ENCODE data around the gene TRIM74.
"Not testable (repeated sequence)": the region's sequence is repeated elsewhere in the genome, so short reads cannot be mapped to it uniquely, and the experiment has no call there.

Gene TRIM74

GRCh38 chr7:72968980-72969516 lies at the start of gene TRIM74:
Gene TRIM74 (minus strand): TSS chr7:72969466. CDS start chr7:72966157, 3,309 bp downstream.
- peak; percentile 38 for DNase-seq

DNA sequence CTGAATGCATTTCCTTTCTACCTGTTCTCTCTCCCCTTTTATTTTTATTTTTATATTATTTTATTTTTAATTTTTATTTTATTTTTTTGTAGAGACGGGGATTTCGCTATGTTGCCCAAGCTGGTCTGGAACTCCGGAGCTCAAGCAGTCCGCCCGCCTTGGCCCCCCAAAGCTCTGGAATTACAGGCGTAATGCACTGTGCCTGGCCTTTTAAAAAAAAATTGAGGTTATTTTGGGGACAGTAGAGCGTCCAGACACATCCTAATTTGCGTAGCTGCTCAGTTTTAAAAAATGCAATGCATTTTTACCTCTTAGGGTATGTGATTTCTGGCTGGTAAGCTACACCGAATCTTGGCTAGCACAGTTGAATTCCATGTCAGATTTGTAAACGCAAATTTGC lies 37.2 kb upstream of the TRIM74 start:
- peak; percentile 53 for DNase-seq

GRCh38 chr7:73005693-73006447 lies 36.6 kb upstream of the TRIM74 start:
- DNase-seq: peak; percentile 96

- DNase-seq: peak; percentile 90
Observed at GRCh38 chr7:73005356-73005692, 36.1 kb upstream of the TRIM74 start.

DNA sequence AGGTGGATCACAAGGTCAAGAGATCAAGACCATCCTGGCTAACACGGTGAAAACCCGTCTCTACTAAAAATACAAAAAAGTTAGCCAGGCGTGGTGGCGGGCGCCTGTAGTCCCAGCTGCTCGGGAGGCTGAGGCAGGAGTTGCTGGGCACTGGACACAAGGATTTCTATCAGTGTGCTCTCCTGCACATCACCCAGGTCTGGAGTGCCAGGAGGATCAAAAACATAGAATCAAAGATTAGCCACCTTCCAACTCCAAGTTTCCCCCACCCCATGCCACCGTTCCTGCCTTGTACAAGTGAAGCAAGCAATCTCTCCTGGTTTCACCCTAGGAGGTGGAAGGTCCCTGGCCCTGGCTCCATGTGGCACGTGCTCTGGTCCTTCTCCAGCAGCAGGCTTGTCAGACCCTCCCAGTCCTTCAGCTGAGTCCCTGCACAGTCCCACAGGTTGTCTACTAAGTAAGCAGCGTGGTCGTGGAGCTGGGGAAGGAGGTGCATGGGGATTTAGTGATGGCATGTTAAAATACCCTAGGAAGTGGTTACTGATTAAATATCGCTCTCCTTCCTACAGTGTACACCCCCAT lies 28.7 kb upstream of the TRIM74 start:
- not testable (repeated sequence) for DNase-seq

GRCh38 chr7:72997447-72997846 lies 28.2 kb upstream of the TRIM74 start:
- not testable (repeated sequence) for DNase-seq

DNA sequence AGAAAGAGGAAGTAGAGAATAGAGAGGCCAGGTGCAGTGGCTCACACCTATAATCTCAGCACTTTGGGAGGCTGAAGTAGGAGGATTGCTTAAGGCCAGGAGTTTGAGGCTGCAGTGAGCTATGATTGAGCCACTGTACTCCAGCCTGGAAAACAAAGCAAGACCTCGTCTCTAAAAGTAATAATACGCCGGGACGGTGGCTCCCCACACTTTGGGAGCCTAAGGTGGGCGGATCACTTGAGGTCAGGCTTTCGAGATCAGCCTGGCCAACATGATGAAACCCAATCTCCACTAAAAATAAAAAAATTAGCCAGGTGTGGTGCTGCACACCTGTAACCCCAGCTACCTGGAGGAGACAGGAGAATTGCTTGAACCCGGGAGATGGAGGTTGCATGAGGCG lies 26.2 kb upstream of the TRIM74 start:
- not testable (repeated sequence) for DNase-seq

DNA sequence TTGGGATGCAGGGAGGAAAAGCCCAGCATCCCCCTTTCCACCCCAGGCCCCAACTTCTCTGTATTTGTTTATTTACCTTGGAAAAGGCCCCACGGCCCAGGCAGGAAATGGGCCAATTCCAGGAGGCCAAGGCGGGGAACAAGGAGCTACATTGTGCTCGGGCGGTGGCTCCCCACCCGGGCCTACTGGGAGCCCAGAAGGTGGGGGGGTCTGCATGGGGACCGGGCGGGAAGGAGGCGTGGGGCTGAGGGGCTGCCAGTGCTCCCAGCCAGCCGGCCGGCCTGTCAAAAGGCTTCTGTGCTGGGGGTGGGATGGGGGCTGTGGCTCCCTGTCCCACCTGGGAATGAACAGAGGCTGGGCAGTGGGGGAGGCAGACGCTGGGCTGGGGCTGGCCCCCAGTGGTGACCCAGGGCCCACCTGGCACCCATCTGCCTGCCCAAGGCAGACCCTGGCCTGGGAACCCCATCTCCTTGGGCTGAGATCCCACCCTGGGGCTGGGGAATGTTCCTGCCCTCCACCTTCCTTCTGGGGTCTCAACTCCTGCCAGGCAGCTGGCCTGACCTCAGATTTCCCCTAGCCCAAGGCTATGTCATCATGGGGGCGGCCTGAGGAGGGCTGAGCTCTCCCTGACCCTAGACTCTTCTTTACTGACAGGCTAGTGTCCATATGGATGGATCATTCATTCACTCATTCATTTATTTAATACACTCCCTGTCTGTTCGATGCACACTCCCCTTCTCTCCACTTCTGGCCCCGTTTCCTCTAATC lies 21.1 kb upstream of the TRIM74 start:
- not testable (repeated sequence) for DNase-seq

- DNase-seq: not testable (repeated sequence)
Observed at GRCh38 chr7:72982084-72982483, 12.8 kb upstream of the TRIM74 start.

GRCh38 chr7:72980382-72980781 lies 11.1 kb upstream of the TRIM74 start:
- peak; percentile 34 for DNase-seq

- DNase-seq: not testable (repeated sequence)
Observed at GRCh38 chr7:72976434-72976833, 7.2 kb upstream of the TRIM74 start.

DNA sequence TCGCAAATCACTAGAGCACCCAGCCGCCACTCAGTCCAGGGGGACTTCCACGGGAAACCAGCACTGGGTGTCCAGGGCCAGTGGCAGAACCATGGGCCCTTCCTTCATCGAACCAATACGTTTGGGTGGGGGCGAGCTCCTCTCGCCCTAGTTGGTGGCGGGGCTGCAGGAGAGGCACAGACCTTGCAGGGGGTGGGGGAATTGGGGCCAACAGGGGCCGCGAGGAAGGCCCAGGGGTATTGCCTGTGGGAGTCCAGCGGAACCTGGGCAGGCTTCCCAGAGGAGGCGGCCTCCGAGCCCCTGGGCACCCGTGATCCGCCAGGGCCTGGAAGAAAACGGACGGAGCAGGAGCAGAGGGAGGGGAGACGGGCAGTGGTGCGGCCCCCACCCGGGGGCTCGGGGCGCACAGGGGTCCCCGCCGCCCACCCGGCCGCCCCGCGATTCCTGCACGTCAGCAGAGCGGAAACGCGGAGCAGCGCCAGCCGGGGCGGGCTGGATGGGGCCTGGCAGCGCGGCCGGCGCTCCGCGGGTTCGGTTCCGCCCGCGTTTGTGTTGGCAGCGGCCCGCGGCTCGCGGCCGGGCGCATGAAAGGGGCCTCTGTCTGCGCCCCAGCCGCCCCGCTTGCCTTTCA lies 6.5 kb upstream of the TRIM74 start:
- not testable (repeated sequence) for DNase-seq

DNA sequence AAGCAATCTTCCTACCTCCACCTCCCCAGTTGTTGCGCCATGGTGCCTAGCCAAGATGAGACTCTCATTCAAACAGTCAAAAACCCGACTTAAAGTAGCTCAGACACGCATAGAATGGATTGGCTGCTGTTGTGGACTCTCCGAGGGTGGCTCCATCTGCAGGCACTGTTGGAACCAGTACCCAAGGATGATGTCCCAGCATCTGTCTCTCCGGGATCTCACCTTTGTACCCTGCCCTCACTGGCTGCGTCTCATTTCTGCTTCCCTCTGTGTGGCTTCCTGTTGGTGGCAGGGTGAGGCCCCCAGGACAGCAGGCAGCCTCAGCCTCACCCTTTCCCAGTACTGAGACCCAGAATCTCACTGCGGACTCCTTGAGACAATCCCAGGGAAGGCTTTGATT lies 5.5 kb upstream of the TRIM74 start:
- not testable (repeated sequence) for DNase-seq

DNA sequence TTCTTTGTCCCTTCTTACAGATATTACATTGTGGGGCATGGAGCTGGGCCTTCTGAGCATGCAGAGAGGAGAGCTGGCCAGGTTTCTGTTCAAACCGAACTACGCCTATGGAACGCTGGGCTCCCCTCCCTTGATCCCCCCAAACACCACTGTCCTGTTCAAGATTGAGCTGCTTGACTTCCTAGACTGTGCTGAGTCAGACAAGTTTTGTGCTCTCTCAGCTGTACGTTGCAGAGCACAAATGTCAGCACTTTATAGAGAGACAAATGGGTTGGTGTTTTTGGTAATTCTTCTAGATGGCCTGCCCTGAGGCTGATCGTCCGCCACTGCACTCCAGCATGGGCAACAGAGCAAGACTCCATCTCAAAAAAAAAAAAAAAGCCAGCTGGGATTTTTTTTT lies 2.2 kb upstream of the TRIM74 start:
- DNase-seq: not testable (repeated sequence)

- DNase-seq: not testable (repeated sequence)
Observed at GRCh38 chr7:72969688-72970087, 422 bp upstream of the TRIM74 start.

- DNase-seq: peak; percentile 41
Observed at GRCh38 chr7:72966892-72967291, 2.4 kb downstream of the TRIM74 start.

- DNase-seq: not testable (repeated sequence)
Observed at GRCh38 chr7:72965186-72965975, 3.9 kb downstream of the TRIM74 start.

DNA sequence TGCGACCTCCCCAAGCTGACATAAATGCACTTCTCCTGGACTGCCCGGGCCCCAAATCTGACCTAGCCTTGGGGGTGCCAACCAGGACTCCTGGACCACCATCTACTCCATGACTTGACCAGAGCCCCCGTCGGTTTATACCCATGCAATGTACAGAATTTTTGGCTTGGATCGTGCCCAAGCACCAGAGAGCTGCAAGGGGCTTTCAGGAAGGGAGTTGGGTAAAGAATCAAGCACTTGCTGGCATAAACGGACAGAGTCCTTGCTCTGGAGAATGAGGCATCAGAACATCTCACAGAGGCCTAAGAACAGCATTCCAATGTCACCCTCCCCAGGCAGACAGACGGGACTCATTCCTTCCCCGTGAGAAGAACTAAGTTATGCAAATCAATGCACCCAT lies 6.2 kb downstream of the TRIM74 start:
- DNase-seq: not testable (repeated sequence)

GRCh38 chr7:72961346-72961650 lies 8.0 kb downstream of the TRIM74 start:
- DNase-seq: not testable (repeated sequence)

- DNase-seq: not testable (repeated sequence)
Observed at GRCh38 chr7:72960626-72961345, 8.5 kb downstream of the TRIM74 start.

DNA sequence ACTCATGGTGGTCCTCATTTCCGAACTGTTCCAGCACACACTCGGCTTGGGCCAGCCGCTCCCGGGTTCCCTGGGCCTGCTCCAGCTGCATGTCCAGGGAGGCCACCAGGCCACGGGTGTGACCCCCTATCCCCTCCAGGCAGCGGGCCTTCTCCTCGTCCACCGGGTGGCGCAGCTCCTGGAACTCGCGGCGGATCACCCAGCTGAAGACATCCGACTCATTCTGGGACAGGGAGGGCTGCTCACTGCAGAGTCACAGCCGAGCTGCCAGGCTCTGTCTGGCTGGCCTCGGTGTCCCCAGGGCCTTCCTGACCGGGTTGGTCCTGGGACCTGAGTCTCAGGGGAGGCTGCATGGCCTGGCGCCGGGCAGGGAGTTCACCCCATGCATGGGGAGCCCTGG lies 9.2 kb downstream of the TRIM74 start:
- peak; percentile 15 for DNase-seq

Measured in activated CD8-positive, alpha-beta memory T cell treated with anti-CD3 and anti-CD28 coated beads, Interleukin-2, amount 50 U/mL, for 48 hours (primary cell).